Trophoblast cell (in vitro differentiated cells and primary cell): Measurements from ENCODE around the gene KCTD13.
"Not testable (repeated sequence)": the region's sequence is repeated elsewhere in the genome, so short reads cannot be mapped to it uniquely, and the experiment has no call there.

ENCODE experiments used
- DNase-seq, 2 donors: peaks; one replicate each; pipeline ENCODE4 v3.0.0-alpha.2; 2016
- H2AFZ ChIP-seq: 2 replicates; pipeline ENCODE4 v1.6.1; 2013; ENCODE audit warnings: low read length, moderate library complexity, mild to moderate bottlenecking; ENCODE audit not compliant: insufficient read depth, poor library complexity
- H2AK5ac ChIP-seq: 2 replicates; pipeline ENCODE4 v1.6.1; 2013; ENCODE audit warnings: mild to moderate bottlenecking, low read length
- H2BK120ac ChIP-seq: 2 replicates; pipeline ENCODE4 v1.6.1; 2013; ENCODE audit warnings: low read length, mild to moderate bottlenecking, moderate library complexity; ENCODE audit not compliant: insufficient read depth, poor library complexity
- H2BK12ac ChIP-seq: 2 replicates; pipeline ENCODE4 v1.6.1; 2013; ENCODE audit warnings: mild to moderate bottlenecking, low read length, moderate library complexity
- H2BK5ac ChIP-seq: 2 replicates; pipeline ENCODE4 v1.6.1; 2013; ENCODE audit warnings: low read length, low read depth, moderate library complexity, mild to moderate bottlenecking; ENCODE audit not compliant: poor library complexity
- H3K14ac ChIP-seq: 2 replicates; pipeline ENCODE4 v1.6.1; 2013; ENCODE audit warnings: mild to moderate bottlenecking, low read length
- H3K18ac ChIP-seq: 2 replicates; pipeline ENCODE4 v1.6.1; 2013; ENCODE audit warnings: mild to moderate bottlenecking, low read length
- H3K23ac ChIP-seq: 2 replicates; pipeline ENCODE4 v1.6.1; 2013; ENCODE audit warnings: low read length
- H3K27ac ChIP-seq: 2 replicates; pipeline ENCODE4 v1.5.1; 2013; ENCODE audit warnings: low read depth, mild to moderate bottlenecking, inconsistent platforms, low read length, moderate library complexity
- H3K27me3 ChIP-seq: 2 replicates; pipeline ENCODE4 v1.6.1; 2013; ENCODE audit warnings: inconsistent platforms, mild to moderate bottlenecking, low read length, moderate library complexity; ENCODE audit not compliant: insufficient read depth
- H3K36me3 ChIP-seq, 2 experiments: 1 replicate in 1 of 2; 2 replicates in 1 of 2; pipeline ENCODE4 v1.6.1; 2013; ENCODE audit warnings: low read length in 2 of 2, mild to moderate bottlenecking in 2 of 2, moderate library complexity in 1 of 2; ENCODE audit not compliant: insufficient read depth in 2 of 2, control insufficient read depth in 1 of 2
- H3K4ac ChIP-seq: 2 replicates; pipeline ENCODE4 v1.6.1; 2013; ENCODE audit warnings: low read depth, mild to moderate bottlenecking, low read length, moderate library complexity
- H3K4me1 ChIP-seq, 2 experiments: 1 replicate in 1 of 2; 2 replicates in 1 of 2; pipeline ENCODE4 v1.6.1; 2013; ENCODE audit warnings: low read length in 2 of 2, mild to moderate bottlenecking in 2 of 2, moderate library complexity in 1 of 2; ENCODE audit not compliant: insufficient read depth in 2 of 2, control insufficient read depth in 1 of 2
- H3K4me2 ChIP-seq: 2 replicates; pipeline ENCODE4 v1.6.1; 2013; ENCODE audit warnings: inconsistent platforms, mild to moderate bottlenecking, low read length, moderate library complexity
- H3K4me3 ChIP-seq: 2 replicates; pipeline ENCODE4 v1.5.1; 2013; ENCODE audit warnings: mild to moderate bottlenecking, low read depth, low read length, inconsistent platforms
- H3K79me1 ChIP-seq: one replicate; pipeline ENCODE4 v1.6.1; 2013; ENCODE audit warnings: low read length
- H3K79me2 ChIP-seq: 2 replicates; pipeline ENCODE4 v1.6.1; 2013; ENCODE audit warnings: low read length, mild to moderate bottlenecking; ENCODE audit not compliant: control insufficient read depth, insufficient read depth, poor library complexity
- H3K9ac ChIP-seq: 2 replicates; pipeline ENCODE4 v1.6.1; 2013; ENCODE audit warnings: mild to moderate bottlenecking, low read length
- H3K9me3 ChIP-seq: 2 replicates; pipeline ENCODE4 v1.6.1; 2013; ENCODE audit warnings: low read depth, mild to moderate bottlenecking, control low read depth, inconsistent platforms, low read length; ENCODE audit not compliant: insufficient read depth
- H4K12ac ChIP-seq: 2 replicates; pipeline ENCODE4 v1.6.1; 2013; ENCODE audit warnings: low read depth, mild to moderate bottlenecking, low read length, moderate library complexity
- H4K8ac ChIP-seq: 2 replicates; pipeline ENCODE4 v1.6.1; 2013; ENCODE audit warnings: low read depth, mild to moderate bottlenecking, low read length, moderate library complexity
- H4K91ac ChIP-seq: one replicate; pipeline ENCODE4 v1.6.1; 2013; ENCODE audit warnings: low read depth, mild to moderate bottlenecking, low read length, moderate library complexity
- WGBS: extraction: QIAGEN DNeasy Blood & Tissue Kit; methylation state at CpG from one replicate; pipeline ENCODE4 v1.1.7; 2013; ENCODE audit warnings: missing lambda C conversion rate; ENCODE audit not compliant: insufficient read length, insufficient coverage; ENCODE audit errors: extremely low coverage; 5-methylcytosine and 5-hydroxymethylcytosine counted together

The KCTD13 gene

GRCh38 chr16:29912087-29912486 lies 13.9 kb downstream of the KCTD13 start:
- Histone ChIP-seq H4K12ac (no peak overlapping the region), H3K9me3 (peaks cover 2% of the 10 kb centered on the region), H3K9ac (no peak overlapping the region), H2AK5ac (no peak overlapping the region), H3K36me3 (peaks cover 8 to 11% of the 10 kb centered on the region in 2 experiments), H2BK5ac (no peak overlapping the region), H4K91ac (no peak overlapping the region), H3K27ac (no peak overlapping the region), H2BK120ac (no peak overlapping the region), H3K79me1 (no peaks in the 10 kb centered on the region), H2BK12ac (no peak overlapping the region), H2AFZ (no peak overlapping the region), H3K4ac (no peak overlapping the region), H3K4me2 (no peak overlapping the region), H3K4me3 (no peak overlapping the region), H3K4me1 (no peaks in the 10 kb centered on the region), H3K27me3 (no peaks in the 10 kb centered on the region), H3K14ac (no peak overlapping the region), H4K8ac (no peak overlapping the region), H3K18ac (no peak overlapping the region), H3K23ac (no peak overlapping the region), H3K79me2 (no peaks in the 10 kb centered on the region)
- DNase-seq: no peak
- WGBS: no CpG with 5 or more reads among the region's 11 CpGs

GRCh38 chr16:29911676-29912010 lies 14.4 kb downstream of the KCTD13 start:
- H3K79me1 ChIP-seq: no peaks in the 10 kb centered on the region

GRCh38 chr16:29910819-29911675 lies 15.0 kb downstream of the KCTD13 start:
- H3K27me3 ChIP-seq: no peaks in the 10 kb centered on the region
- no peak overlapping the region for H3K4ac ChIP-seq
- H3K79me2 ChIP-seq: no peaks in the 10 kb centered on the region
- peaks cover 6 to 8% of the 10 kb centered on the region in 2 experiments for H3K36me3 ChIP-seq
- H3K18ac ChIP-seq: no peak overlapping the region
- H3K27ac ChIP-seq: no peak overlapping the region
- H2BK120ac ChIP-seq: no peak overlapping the region
- H3K23ac ChIP-seq: no peak overlapping the region
- H4K8ac ChIP-seq: no peak overlapping the region
- no CpG with 5 or more reads among the region's 20 CpGs for WGBS
- peaks cover 2% of the 10 kb centered on the region for H3K9me3 ChIP-seq
- H3K9ac ChIP-seq: no peak overlapping the region
- no peaks in the 10 kb centered on the region for H3K79me1 ChIP-seq
- H3K4me3 ChIP-seq: no peak overlapping the region
- H3K14ac ChIP-seq: no peak overlapping the region
- no peak overlapping the region for H2BK5ac ChIP-seq
- peak in 1 of 2 donors; percentile 3 for DNase-seq
- H3K4me1 ChIP-seq: no peaks in the 10 kb centered on the region
- no peak overlapping the region for H4K12ac ChIP-seq
- H2AFZ ChIP-seq: no peak overlapping the region
- H4K91ac ChIP-seq: no peak overlapping the region
- no peak overlapping the region for H2AK5ac ChIP-seq
- H2BK12ac ChIP-seq: no peak overlapping the region
- no peak overlapping the region for H3K4me2 ChIP-seq

More at GRCh38 chr16:29911676-29912010, 14.4 kb downstream of the KCTD13 start:
- no peaks in the 10 kb centered on the region for H3K27me3 ChIP-seq
- WGBS: no CpG with 5 or more reads among the region's 15 CpGs
- no peak overlapping the region for H2BK120ac ChIP-seq
- H2BK12ac ChIP-seq: no peak overlapping the region
- no peak overlapping the region for H3K18ac ChIP-seq
- H3K4me1 ChIP-seq: no peaks in the 10 kb centered on the region
- no peaks in the 10 kb centered on the region for H3K79me2 ChIP-seq
- H3K23ac ChIP-seq: no peak overlapping the region
- no peak overlapping the region for H4K8ac ChIP-seq
- no peak overlapping the region for H2AK5ac ChIP-seq
- no peak overlapping the region for H4K12ac ChIP-seq
- H3K14ac ChIP-seq: no peak overlapping the region
- H3K27ac ChIP-seq: no peak overlapping the region
- no peak overlapping the region for H3K9ac ChIP-seq
- H2BK5ac ChIP-seq: no peak overlapping the region
- H2AFZ ChIP-seq: no peak overlapping the region
- H4K91ac ChIP-seq: no peak overlapping the region
- H3K9me3 ChIP-seq: peaks cover 2% of the 10 kb centered on the region
- peaks cover 6 to 8% of the 10 kb centered on the region in 2 experiments for H3K36me3 ChIP-seq
- no peak overlapping the region for H3K4ac ChIP-seq
- no peak overlapping the region for H3K4me2 ChIP-seq
- H3K4me3 ChIP-seq: no peak overlapping the region
- no peak for DNase-seq

- not testable (repeated sequence) for H3K4ac ChIP-seq, H3K79me1 ChIP-seq, H2BK5ac ChIP-seq, H2BK12ac ChIP-seq, H4K8ac ChIP-seq, H4K91ac ChIP-seq, H4K12ac ChIP-seq, H3K23ac ChIP-seq, H3K4me3 ChIP-seq, H3K36me3 ChIP-seq, H3K4me1 ChIP-seq, H3K4me2 ChIP-seq, H3K9me3 ChIP-seq, H2AFZ ChIP-seq, H3K27me3 ChIP-seq, H3K18ac ChIP-seq, H3K79me2 ChIP-seq, H3K14ac ChIP-seq, DNase-seq, H2AK5ac ChIP-seq, H3K27ac ChIP-seq, H2BK120ac ChIP-seq, H3K9ac ChIP-seq
- WGBS: no CpG with 5 or more reads among the region's 6 CpGs
Observed at GRCh38 chr16:29909851-29910250, 16.2 kb downstream of the KCTD13 start.
